ENCODE results near the gene FBRS.

FBRS gene

DNA sequence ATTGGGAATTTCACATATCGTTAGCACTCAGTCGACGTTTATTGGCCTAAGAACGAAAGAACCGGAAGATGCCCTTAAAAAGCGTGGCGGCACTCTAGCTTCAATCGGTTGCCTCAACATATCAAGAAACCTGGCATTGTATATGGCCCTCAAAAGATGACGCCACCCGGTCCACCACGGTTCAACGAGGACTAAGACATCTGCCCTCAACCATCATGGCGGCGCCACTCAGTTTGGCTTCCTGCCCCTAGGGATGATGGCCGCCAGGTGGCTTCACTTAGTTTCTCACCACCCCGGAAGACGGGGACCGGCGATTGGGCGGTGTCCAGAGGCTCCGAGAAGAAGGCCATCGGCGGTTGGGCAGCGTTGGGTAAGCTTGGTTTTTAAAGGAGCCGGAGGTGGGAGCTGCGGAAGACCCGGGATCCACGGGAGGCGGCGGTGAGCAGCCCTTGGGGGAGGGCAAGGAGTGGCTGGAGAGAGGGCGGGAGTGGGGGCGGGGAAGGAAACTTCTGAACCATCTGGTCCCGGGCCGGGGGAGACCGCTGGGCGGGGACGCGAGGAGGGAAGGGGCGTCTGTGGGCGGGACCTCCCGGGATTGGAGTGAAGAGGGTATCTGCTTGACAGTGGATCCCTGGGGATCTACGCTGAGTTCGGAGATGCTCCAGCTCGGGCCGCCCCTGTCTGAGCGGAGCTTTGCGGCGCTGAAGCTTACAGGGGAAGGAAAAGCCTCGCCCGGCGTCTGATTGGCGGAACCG, 7.7 kb upstream of the FBRS start, which contains the start of gene PRR14:
TSS of gene PRR14 (plus strand) at position 592 of the 755 bp plus-strand sequence. CDS start 686 bp downstream, outside the sequence.
- no peak for TF ChIP-seq HDGF (IDR thresholded peaks at IDR 0.05; ENCODE audit: borderline replicate concordance)
- TF ChIP-seq FOXK2 (IDR thresholded peaks at IDR 0.05), result no peak
- TF ChIP-seq, protein P1, sequence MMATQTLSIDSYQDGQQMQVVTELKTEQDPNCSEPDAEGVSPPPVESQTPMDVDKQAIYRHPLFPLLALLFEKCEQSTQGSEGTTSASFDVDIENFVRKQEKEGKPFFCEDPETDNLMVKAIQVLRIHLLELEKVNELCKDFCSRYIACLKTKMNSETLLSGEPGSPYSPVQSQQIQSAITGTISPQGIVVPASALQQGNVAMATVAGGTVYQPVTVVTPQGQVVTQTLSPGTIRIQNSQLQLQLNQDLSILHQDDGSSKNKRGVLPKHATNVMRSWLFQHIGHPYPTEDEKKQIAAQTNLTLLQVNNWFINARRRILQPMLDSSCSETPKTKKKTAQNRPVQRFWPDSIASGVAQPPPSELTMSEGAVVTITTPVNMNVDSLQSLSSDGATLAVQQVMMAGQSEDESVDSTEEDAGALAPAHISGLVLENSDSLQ (IDR thresholded peaks at IDR 0.05), result no peak
- TF ChIP-seq TARDBP (IDR thresholded peaks at IDR 0.05), result no peak
- TF ChIP-seq FOXM1 (IDR thresholded peaks at IDR 0.05; ENCODE audit: borderline replicate concordance), result no peak
- TF ChIP-seq ZNF384 (IDR thresholded peaks at IDR 0.05), result no peak
- TF ChIP-seq NFRKB (IDR thresholded peaks at IDR 0.05), result no peak
- TF ChIP-seq LEF1 (IDR thresholded peaks at IDR 0.05; ENCODE audit: borderline replicate concordance), result no peak
- TF ChIP-seq SP1 (IDR thresholded peaks at IDR 0.05), result no peak
- TF ChIP-seq CTBP1 (IDR thresholded peaks at IDR 0.05; ENCODE audit: borderline replicate concordance), result no peak
- TF ChIP-seq L3MBTL2 (conservative IDR thresholded peaks at IDR 0.05), result no peak
- no peak for TF ChIP-seq BHLHE40 (IDR thresholded peaks at IDR 0.05; ENCODE audit: borderline replicate concordance)
- no peak for TF ChIP-seq SUZ12 (IDR thresholded peaks at IDR 0.05)
- no peak for TF ChIP-seq ELF4 (IDR thresholded peaks at IDR 0.05)
- TF ChIP-seq ARNT (IDR thresholded peaks at IDR 0.05), result no peak
- CTCF ChIA-PET, result interaction anchor here (0.7 to 3.1 kb wide), 6 partner anchors 8 to 115 kb away, joined by 3 to 11 read pairs (median 4); no protein-coding TSS in a partner anchor
- POLR2A ChIA-PET, result interaction anchor here (0.7 to 3.1 kb wide), 19 partner anchors 8 to 279 kb away, joined by 3 to 27 read pairs (median 4); partner anchors contain the start of genes FBRS, SRCAP, ZNF688 and ZNF689
- peak; percentile 99 for DNase-seq (ENCODE audit: extremely low spot score)

DNA sequence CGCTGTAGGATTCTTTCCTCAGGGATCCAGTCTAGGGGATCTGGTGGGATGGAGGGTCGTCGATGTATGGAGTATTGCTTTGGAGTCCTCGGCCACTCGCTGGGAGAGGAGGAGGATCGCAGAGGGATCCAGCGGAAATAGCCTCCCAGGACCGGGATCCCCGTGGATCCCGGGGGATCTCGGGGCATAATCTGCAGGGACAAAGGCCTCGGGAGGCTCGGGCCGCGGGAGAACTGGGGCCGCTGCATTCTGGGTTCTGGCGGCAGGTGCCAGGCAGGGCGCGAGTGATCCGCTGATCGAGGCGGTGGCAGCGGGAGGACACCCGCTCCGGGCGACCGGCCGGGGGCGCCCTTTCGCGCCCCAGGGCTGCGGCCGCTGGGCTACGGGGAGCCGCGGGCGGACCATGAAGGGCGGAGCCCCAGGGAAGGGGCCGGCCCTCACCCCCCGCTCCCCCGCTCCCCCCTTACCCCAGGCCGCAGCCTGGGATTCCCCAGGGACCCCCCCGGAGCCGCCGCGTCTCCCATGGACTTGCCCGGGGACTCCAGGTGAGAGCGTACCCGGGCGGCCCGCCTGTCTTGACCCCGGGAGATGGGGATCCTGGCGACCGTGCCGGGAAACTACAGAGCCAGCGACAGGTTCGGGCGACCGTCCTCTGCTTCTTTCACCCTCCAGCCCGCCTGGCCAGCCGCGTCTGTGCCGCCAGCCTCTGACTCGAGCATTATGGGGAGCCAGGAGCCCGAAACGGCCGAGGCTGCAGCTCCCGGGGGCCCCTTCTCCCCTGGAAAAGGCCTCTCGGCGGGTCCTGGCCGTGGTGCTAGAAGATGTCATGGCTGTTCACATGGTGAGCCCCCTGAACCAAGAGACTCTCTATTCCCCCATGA, 6.9 kb upstream of the FBRS start:
- POLR2A ChIA-PET, result interaction anchor here (0.7 to 3.1 kb wide), 19 partner anchors 7 to 280 kb away, joined by 3 to 27 read pairs (median 4); partner anchors contain the start of genes FBRS, SRCAP, ZNF688 and ZNF747

DNA sequence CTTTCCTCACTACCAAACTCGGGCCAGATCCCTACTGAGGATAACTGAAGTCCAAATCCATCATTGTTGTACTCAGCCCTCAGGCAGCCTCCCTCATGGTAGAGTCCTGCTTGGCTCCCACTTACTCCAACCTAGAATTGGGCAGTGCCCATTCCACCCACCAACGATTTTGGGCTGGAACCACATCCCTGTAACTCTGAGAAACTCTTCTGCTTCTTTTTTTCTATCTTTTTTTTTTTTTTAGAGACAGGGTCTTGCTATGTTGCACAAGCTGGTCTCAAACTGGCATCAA, 6.3 kb upstream of the FBRS start:
- CTCF ChIA-PET, result no interaction called here
- no peak for DNase-seq (ENCODE audit: extremely low spot score)

More for the DNA sequence above, 6.9 kb upstream of the FBRS start:
- peak; percentile 83 for DNase-seq (ENCODE audit: extremely low spot score)
- TF ChIP-seq, protein P1 (IDR thresholded peaks at IDR 0.05), result no peak
- no peak for TF ChIP-seq CTBP1 (IDR thresholded peaks at IDR 0.05; ENCODE audit: borderline replicate concordance)
- TF ChIP-seq SP1 (IDR thresholded peaks at IDR 0.05), result no peak
- TF ChIP-seq HDGF (IDR thresholded peaks at IDR 0.05; ENCODE audit: borderline replicate concordance), result no peak
- TF ChIP-seq LEF1 (IDR thresholded peaks at IDR 0.05; ENCODE audit: borderline replicate concordance), result no peak
- no peak for TF ChIP-seq SUZ12 (IDR thresholded peaks at IDR 0.05)
- TF ChIP-seq FOXK2 (IDR thresholded peaks at IDR 0.05), result no peak
- no peak for TF ChIP-seq NFRKB (IDR thresholded peaks at IDR 0.05)
- TF ChIP-seq ZNF384 (IDR thresholded peaks at IDR 0.05), result no peak
- no peak for TF ChIP-seq FOXA1 (IDR thresholded peaks at IDR 0.05)
- TF ChIP-seq ELF4 (IDR thresholded peaks at IDR 0.05), result no peak
- no peak for TF ChIP-seq BHLHE40 (IDR thresholded peaks at IDR 0.05; ENCODE audit: borderline replicate concordance)
- TF ChIP-seq ARNT (IDR thresholded peaks at IDR 0.05), result no peak
- TF ChIP-seq FOXM1 (IDR thresholded peaks at IDR 0.05; ENCODE audit: borderline replicate concordance), result no peak
- TF ChIP-seq L3MBTL2 (conservative IDR thresholded peaks at IDR 0.05), result no peak
- CTCF ChIA-PET, result interaction anchor here (0.7 to 3.1 kb wide), 5 partner anchors 14 to 116 kb away, joined by 3 to 11 read pairs (median 4); no protein-coding TSS in a partner anchor

DNA sequence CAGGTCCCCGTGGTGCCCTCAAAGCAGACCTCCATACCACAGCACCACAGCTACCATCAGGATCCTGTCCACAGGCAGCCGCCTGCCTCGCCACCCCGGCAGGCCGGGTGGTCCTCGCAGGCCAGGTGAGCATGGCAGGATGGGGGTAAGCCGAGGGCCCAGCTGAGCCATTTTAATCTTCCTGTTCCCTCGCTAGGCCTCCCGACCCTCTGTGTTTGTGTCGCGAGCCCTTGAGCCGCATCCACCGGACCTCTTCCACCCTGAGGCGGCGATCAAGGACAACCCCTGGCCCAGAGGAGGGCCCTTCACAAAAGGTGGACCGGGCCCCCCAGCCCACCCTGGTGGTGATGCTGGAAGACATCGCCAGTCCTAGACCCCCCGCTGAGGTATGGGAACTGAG, 5.5 kb upstream of the FBRS start:
- CTCF ChIA-PET, result no interaction called here
- POLR2A ChIA-PET, result interaction anchor here (0.7 to 1.3 kb wide), 3 partner anchors 42 to 118 kb away, joined by 3 to 4 read pairs (median 3); partner anchors contain the start of genes SRCAP and ZNF747

More for the DNA sequence above, 6.3 kb upstream of the FBRS start:
- TF ChIP-seq CTBP1 (IDR thresholded peaks at IDR 0.05; ENCODE audit: borderline replicate concordance) (no peak), TARDBP (IDR thresholded peaks at IDR 0.05) (no peak), ZNF384 (IDR thresholded peaks at IDR 0.05) (no peak), L3MBTL2 (conservative IDR thresholded peaks at IDR 0.05) (no peak), FOXM1 (IDR thresholded peaks at IDR 0.05; ENCODE audit: borderline replicate concordance) (no peak), SUZ12 (IDR thresholded peaks at IDR 0.05) (no peak), SP1 (IDR thresholded peaks at IDR 0.05) (no peak), LEF1 (IDR thresholded peaks at IDR 0.05; ENCODE audit: borderline replicate concordance) (no peak), HDGF (IDR thresholded peaks at IDR 0.05; ENCODE audit: borderline replicate concordance) (no peak), FOXA1 (IDR thresholded peaks at IDR 0.05) (no peak), ARNT (IDR thresholded peaks at IDR 0.05) (no peak), FOXK2 (IDR thresholded peaks at IDR 0.05) (no peak), ELF4 (IDR thresholded peaks at IDR 0.05) (no peak)
- TF ChIP-seq, protein P1 (IDR thresholded peaks at IDR 0.05), result no peak
- POLR2A ChIA-PET, result interaction anchor here (0.7 to 3.1 kb wide), 4 partner anchors 15 to 118 kb away, joined by 3 to 23 read pairs (median 4); partner anchors contain the start of genes SRCAP and ZNF747

More for the DNA sequence above, 5.5 kb upstream of the FBRS start:
- no peak for DNase-seq (ENCODE audit: extremely low spot score)
- TF ChIP-seq LEF1 (IDR thresholded peaks at IDR 0.05; ENCODE audit: borderline replicate concordance) (no peak), FOXK2 (IDR thresholded peaks at IDR 0.05) (no peak), SP1 (IDR thresholded peaks at IDR 0.05) (no peak), ZNF384 (IDR thresholded peaks at IDR 0.05) (no peak), FOXM1 (IDR thresholded peaks at IDR 0.05; ENCODE audit: borderline replicate concordance) (no peak), ELF4 (IDR thresholded peaks at IDR 0.05) (no peak), HDGF (IDR thresholded peaks at IDR 0.05; ENCODE audit: borderline replicate concordance) (no peak), BHLHE40 (IDR thresholded peaks at IDR 0.05; ENCODE audit: borderline replicate concordance) (no peak), ARNT (IDR thresholded peaks at IDR 0.05) (no peak), L3MBTL2 (conservative IDR thresholded peaks at IDR 0.05) (no peak), NFRKB (IDR thresholded peaks at IDR 0.05) (no peak), CTBP1 (IDR thresholded peaks at IDR 0.05; ENCODE audit: borderline replicate concordance) (no peak), SUZ12 (IDR thresholded peaks at IDR 0.05) (no peak), FOXA1 (IDR thresholded peaks at IDR 0.05) (no peak), TARDBP (IDR thresholded peaks at IDR 0.05) (no peak)
- TF ChIP-seq, protein P1 (IDR thresholded peaks at IDR 0.05), result no peak
